GM21360 (cell line): ENCODE results near the gene LIMA1.
"Not testable (repeated sequence)": the region's sequence is repeated elsewhere in the genome, so short reads cannot be mapped to it uniquely, and the experiment has no call there.

Experiments
- ATAC-seq: cut with Tn5 transposase; IDR thresholded peaks from one replicate; pipeline ENCODE4 v1.9.1; 2021; ENCODE audit warnings: mild to moderate bottlenecking, moderate library complexity; ENCODE audit not compliant: unreplicated experiment

The LIMA1 gene

DNA sequence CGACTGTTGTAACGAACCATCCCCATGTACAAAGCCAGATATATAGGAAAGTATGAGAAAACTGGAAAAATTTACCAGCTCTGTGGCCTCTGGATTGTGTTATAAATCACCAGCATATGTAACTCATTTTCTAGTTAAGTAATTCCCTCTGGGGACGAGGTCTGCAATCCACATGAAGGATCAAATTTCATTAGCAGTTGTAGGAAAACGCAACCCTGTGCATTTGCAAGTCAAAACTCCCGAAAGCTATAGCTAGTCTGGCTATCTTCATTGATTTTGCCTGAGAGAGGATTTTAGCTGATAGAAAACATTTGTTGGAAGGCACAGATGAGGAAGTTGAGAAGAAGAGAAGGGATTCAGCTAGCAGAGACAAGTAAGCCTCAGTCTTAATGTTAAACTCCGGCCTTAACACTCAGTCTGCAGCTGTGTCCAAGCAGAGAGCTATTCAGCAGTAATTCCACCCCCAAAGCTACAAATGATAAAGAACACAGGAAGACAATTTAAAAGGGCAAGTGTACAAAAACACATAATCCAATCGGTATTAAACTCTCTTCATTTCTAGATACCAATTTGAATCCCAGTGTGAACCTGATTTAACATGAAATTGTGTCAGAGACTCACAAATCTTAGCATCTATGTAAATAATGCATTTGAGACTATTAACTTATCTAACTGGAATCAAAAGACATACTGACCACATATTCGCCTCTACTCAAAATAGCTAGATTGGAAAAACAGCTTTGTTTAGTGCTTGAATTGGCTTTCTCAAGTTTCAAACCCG, 61.9 kb downstream of the LIMA1 start:
- no peak for ATAC-seq

DNA sequence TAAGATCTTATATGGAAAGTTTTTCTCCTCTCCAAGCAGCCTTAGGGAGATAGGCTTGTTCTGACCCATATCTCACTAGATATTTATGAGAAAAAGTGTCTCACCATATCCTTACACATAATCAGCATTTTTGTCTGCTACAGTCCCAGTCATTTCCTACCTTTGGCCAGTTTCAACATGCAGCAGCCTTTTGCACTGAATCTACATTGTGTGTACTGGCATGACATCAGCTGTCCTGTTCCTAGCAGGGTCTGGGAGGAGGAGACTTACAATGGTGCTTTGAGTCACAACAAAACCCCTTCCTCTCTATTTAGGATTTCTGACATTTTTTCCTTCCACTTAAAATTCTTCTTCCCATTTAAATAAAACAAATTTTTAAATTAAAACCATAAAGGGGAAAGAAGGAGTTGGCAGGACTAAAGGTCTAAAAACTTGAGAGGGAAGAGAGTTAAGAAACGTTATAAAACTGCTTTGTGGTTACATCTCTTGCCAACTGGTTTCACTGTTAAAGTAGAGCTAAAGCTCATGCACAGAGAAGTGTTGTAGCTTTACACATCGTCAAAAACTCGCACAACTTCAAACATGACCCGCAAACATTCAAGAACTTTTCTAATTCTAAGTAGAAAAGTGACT, 62.8 kb downstream of the LIMA1 start:
- ATAC-seq = no peak

- no peak for ATAC-seq
Measured at GRCh38 chr12:50219544-50219943, 63.8 kb downstream of the LIMA1 start.

DNA sequence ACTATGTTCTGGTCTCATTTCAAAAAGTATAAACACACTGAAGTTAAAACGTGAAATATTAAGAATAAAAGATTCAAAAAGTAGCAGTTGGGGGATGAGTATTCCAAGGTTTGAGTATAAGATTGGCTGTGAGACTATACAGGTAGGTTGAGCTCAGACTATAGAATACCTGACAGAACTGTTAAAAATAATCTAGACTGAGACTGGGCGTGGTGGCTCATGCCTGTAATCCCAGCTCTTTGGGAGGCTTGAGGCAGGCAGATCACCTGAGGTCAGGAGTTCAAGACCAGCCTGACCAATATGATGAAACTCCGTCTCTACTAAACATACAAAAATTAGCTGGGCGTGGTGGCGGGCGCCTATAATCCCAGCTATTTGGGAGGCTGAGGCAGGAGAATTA, 64.3 kb downstream of the LIMA1 start:
- ATAC-seq = not testable (repeated sequence)

DNA sequence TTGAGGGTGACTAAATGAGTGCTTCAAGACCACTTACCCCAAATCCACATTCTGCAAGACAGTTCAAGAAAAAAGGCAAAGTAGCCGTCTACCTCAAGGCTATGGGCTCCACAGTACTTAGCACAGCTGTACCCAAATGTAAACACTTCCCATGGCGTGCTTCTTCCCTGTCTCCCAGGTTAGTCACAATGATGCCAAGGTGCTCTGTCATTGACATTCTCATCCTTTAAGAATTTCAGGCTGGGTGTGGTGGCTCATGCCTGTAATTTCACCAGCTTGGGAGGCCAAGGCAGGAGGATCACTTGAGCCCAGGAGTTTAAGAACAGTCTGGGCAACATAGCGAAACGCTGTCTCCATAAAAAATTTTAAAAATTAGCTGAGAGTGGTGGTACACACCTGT, 64.9 kb downstream of the LIMA1 start:
- ATAC-seq = no peak

- no peak for ATAC-seq
Measured at GRCh38 chr12:50217202-50217601, 66.1 kb downstream of the LIMA1 start.

GRCh38 chr12:50215033-50215432, 68.3 kb downstream of the LIMA1 start:
- no peak for ATAC-seq

DNA sequence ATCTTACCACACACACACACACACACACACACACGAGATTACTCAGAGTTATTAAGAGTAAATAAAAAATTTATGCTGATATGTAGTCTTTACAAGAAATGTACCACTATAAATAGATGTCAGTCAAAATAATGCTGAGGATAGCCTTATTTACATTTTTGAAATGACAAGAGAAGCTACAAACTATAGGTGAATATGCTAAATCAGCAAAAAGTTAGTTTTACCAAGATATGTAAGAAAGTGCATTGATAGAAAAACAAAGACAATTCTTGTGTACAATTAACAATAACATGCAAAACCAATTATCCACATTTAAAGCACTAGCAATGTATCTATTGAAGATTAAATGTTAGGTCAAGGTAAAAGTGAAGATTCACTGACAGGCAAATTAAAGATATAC, 69.3 kb downstream of the LIMA1 start:
- ATAC-seq = no peak

DNA sequence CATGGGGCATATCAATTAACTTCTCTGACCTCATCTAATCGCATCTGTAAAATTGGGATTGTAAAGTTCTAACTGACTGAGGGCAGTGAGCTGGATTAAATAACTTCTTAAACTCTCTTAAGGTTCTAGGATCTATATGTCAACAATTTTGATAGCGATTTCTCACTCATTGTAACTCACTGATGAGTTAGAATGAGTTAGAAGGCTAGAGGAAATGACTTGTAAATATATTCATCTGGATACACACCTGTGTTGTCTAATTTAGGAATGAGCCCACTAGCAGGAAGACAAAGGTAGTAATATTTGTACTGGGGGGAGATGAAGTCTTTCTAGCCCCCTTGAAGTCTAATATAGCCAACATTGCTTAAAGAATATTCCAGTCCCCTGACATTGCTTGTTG, 69.9 kb downstream of the LIMA1 start:
- no peak for ATAC-seq

- no peak for ATAC-seq
Measured at GRCh38 chr12:50212071-50212467, 71.3 kb downstream of the LIMA1 start.

DNA sequence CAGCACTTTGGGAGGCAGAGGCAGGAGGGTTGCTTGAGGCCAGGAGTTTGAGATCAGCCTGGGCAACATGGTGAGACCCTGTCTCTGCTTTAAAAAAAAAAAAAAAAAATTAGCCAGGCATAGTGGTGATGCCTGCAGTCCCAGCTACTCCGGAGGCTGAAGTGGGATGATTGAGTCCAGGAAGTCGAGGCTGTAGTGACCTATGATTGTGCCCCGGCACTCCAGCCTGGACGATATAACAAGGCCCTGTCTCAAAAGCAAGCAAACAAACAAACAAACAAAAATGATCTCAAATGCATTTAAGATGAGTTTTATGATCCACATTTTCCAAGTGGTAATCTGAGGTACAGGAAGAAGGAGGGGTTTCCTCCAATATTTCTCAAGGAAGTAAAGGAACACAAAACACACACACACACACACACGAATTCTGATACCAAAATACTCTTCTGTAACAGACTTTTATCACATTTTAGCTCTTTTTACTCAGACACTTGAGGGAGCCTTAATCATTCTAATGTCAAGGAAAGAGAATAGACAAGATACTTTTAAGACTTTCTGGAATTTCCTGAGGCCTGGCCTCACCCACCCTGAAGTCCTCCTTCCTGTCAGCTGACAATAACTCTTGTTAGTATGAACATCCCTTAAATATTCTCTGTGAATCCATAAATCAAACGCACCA, 71.8 kb downstream of the LIMA1 start:
- no peak for ATAC-seq

DNA sequence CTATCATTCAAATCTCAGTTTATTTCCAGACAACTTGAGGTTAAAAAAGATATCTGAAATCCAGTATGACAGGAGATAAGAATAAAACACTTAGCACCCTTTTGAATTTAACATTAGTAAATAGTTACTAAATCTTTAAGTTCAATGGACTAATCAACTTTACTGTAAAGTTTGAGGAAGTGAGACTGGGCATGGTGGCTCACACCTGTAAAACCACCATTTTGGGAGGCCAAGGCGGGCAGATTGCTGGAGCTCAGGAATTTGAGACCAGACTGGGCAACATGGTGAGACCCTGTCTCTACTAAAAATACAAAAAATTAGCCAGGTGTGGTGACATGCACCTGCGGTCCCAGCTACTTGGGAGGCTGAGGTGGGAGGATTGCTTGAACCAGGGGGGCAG, 75.9 kb downstream of the LIMA1 start:
- ATAC-seq = no peak

- ATAC-seq = no peak
Measured at GRCh38 chr12:50205648-50206047, 77.7 kb downstream of the LIMA1 start.

DNA sequence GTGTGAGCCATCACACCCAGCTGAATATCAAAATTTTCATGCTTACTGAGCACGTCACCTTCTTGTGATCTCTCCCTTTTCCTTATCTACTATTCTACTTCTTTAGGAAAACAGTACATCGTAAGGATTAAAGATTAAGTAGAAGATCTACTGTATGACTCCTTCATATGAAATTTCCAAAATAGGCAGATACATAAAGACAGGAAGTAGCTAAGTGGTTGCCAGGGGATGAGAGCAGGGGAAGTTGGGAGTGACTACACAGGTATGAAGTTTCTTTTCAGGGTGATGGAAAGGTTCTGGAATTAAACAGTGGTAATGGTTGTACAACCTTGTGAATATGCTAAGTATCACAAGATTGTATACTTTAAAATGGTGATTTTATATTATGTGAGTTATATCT, 79.6 kb downstream of the LIMA1 start:
- ATAC-seq = no peak

GRCh38 chr12:50201987-50202521, 81.3 kb downstream of the LIMA1 start:
- no peak for ATAC-seq

DNA sequence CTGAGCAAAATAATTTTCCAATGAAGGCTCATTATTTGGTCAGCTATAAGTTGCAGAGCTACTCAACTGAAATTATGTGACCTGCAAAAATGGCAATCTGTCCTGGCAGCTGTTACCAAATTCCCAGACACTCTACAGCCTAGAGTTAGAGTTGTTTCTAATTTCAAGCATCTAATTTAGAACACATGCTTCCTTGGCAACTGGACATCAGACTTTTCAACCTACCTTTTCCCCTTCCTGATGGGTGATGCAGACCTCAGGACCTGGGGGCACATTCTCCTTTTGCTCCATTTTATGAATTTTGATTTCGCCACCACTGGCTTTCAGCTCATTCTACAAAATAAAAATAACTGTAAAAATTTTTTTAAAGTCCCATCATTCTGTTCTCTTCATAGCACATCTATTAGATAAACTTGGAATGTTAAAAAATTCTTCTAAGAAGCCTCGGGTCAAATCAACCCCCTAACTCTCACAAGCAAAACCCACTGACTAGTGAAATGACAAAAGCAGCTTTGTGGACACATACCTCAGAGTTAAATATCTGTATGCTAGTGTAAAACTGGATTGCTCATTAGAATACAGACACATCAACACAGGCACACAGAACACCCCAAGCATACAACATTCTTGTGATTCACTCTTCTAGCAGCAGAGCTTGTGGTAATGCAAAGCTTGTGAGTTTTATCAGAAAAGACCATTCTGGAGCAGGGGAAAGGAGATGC, 82.6 kb downstream of the LIMA1 start:
- ATAC-seq = no peak

GRCh38 chr12:50198829-50199228, 84.5 kb downstream of the LIMA1 start:
- ATAC-seq = no peak

- ATAC-seq = no peak
Measured at GRCh38 chr12:50197297-50197727, 86.0 kb downstream of the LIMA1 start.

DNA sequence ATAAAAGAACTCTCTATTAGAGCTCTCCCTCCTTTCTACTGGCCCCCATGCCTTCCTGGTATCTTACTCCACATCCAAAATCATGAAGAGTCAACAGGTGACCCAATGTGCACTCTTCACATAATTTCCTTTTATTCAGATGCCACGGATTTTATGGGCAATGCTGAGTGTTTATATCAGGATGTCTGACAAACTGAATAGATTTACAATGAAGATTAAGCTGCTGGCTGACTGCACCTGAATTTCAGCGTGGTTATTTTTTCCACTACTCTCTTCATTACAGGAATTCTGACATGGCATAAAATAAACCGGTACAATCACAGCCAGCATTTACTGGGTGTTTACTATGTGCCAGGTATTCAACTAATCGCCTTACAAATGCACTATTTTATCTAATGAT, 86.8 kb downstream of the LIMA1 start:
- no peak for ATAC-seq

GRCh38 chr12:50195832-50196231, 87.5 kb downstream of the LIMA1 start:
- no peak for ATAC-seq

DNA sequence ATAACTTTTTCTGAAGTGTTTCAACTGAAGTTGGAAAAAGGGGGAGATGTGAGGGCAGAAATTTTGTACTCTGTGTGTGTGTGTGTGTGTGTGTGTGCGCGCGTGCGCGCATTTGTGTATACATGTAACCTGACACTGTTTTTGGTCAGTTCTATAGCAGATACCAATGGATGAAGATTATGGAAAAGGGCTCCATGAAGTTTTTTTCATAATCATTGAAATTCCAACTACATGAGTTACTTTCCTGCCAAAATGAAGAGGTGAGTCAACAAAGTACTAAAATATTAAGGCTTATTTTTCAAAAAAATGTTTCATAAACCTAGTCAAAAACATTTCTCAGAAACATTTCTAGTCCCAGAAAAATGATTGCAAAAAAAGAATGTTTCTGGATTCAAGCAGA, 90.4 kb downstream of the LIMA1 start:
- ATAC-seq = no peak
